SK-N-SH (cell line): ENCODE measurements around the gene EIF4G1. TPM values are rescaled to one million over a fixed set of nuclear protein-coding genes. Genes with fewer than 3 reads are reported as not detected.
A peak's percentile ranks its signal among the peaks of the same experiment; 100 is the strongest.

ENCODE experiments used
- CTCF ChIA-PET: fragments of 300-600, 350-600 bp; formaldehyde crosslinking; extraction: SDS; loops from one replicate; lab custom pipeline; 2021; lab: Yijun Ruan, JAX
- POLR2A ChIA-PET: fragments of 350-600 bp; sonication (Branson Sonifier 250); formaldehyde crosslinking; extraction: SDS; loops from one replicate; lab custom pipeline; 2020; ENCODE audit warnings: antibody characterized with exemption, inconsistent platforms; lab: Yijun Ruan, JAX
- DNase-seq: peaks from one replicate; pipeline ENCODE4 v3.0.0; 2012
- H2AFZ ChIP-seq: fragments of 200-600 bp; sonication (generic); 2 replicates; pipeline ENCODE4 v1.8.1; 2016; ENCODE audit warnings: antibody characterized with exemption, mild to moderate bottlenecking, low read depth
- H3F3A ChIP-seq: fragments of 200-600 bp; sonication (generic); replicated peaks from 2 replicates; pipeline ENCODE3; 2016; ENCODE audit warnings: antibody characterized with exemption, mild to moderate bottlenecking; ENCODE audit not compliant: insufficient read depth
- H3K27ac ChIP-seq, 2 experiments: fragments of 200-500 bp in 1 of 2; fragments of 200-600 bp in 1 of 2; sonication (Bioruptor generic) in 1 of 2; sonication (generic), shearing (Covaris generic) in 1 of 2; 2 replicates each; pipeline versions ENCODE4 v1.5.1 to v1.6.1; 2014 to 2016; ENCODE audit warnings: low read depth in 2 of 2, inconsistent platforms in 1 of 2, low read length in 1 of 2, mild to moderate bottlenecking in 1 of 2, mixed read lengths in 1 of 2
- H3K27me3 ChIP-seq: fragments of 200-600 bp; sonication (generic), shearing (Covaris generic); 2 replicates; pipeline ENCODE4 v1.6.1; 2016; ENCODE audit warnings: mixed run types; ENCODE audit not compliant: insufficient read depth
- H3K36me3 ChIP-seq, 2 experiments: fragments of 200-500 bp in 1 of 2; fragments of 200-600 bp in 1 of 2; sonication (Bioruptor generic) in 1 of 2; sonication (generic) in 1 of 2; replicated peaks in 1 of 2; 2 replicates each; pipeline versions ENCODE3 to v1.5.1; 2014 to 2016; ENCODE audit warnings: low read length in 1 of 2, mild to moderate bottlenecking in 1 of 2; ENCODE audit not compliant: insufficient read depth in 2 of 2, control insufficient read depth in 1 of 2
- H3K4me1 ChIP-seq, 2 experiments: fragments of 200-500 bp in 1 of 2; fragments of 200-600 bp in 1 of 2; sonication (Bioruptor generic) in 1 of 2; sonication (generic), shearing (Covaris generic) in 1 of 2; 2 replicates each; pipeline versions ENCODE4 v1.5.1 to v1.6.1; 2014 to 2016; ENCODE audit warnings: low read depth in 1 of 2, low read length in 1 of 2, mixed run types in 1 of 2; ENCODE audit not compliant: insufficient read depth in 2 of 2, control insufficient read depth in 1 of 2
- H3K4me2 ChIP-seq: fragments of 200-600 bp; sonication (generic), shearing (Covaris generic); 2 replicates; pipeline ENCODE4 v1.6.1; 2017; ENCODE audit warnings: mixed run types
- H3K4me3 ChIP-seq, 2 experiments: fragments of 200-500 bp in 1 of 2; fragments of 200-600 bp in 1 of 2; sonication (Bioruptor generic) in 1 of 2; sonication (generic), shearing (Covaris generic) in 1 of 2; 2 replicates each; pipeline versions ENCODE4 v1.5.1 to v1.8.1; 2014 to 2016; ENCODE audit warnings: low read depth in 2 of 2, inconsistent platforms in 1 of 2, low read length in 1 of 2, mild to moderate bottlenecking in 1 of 2, mixed read lengths in 1 of 2, moderate library complexity in 1 of 2
- H3K79me2 ChIP-seq: fragments of 200-600 bp; sonication (generic); 2 replicates; pipeline ENCODE4 v1.8.1; 2017; ENCODE audit warnings: mild to moderate bottlenecking; ENCODE audit not compliant: insufficient read depth
- H3K9ac ChIP-seq: fragments of 200-600 bp; sonication (generic); 2 replicates; pipeline ENCODE4 v1.6.1; 2017; ENCODE audit warnings: mixed run types
- H3K9me2 ChIP-seq: fragments of 200-600 bp; sonication (generic); 2 replicates; pipeline ENCODE4 v1.6.1; 2017; ENCODE audit warnings: mixed run types
- H3K9me3 ChIP-seq: fragments of 200-600 bp; sonication (generic); 2 replicates; pipeline ENCODE4 v1.6.1; 2017; ENCODE audit warnings: mixed run types, mild to moderate bottlenecking, moderate library complexity
- H4K20me1 ChIP-seq: fragments of 200-600 bp; sonication (generic); 2 replicates; pipeline ENCODE4 v1.6.1; 2017; ENCODE audit warnings: mild to moderate bottlenecking, mixed run types; ENCODE audit not compliant: insufficient read depth
- ELF1 ChIP-seq: IDR thresholded peaks from 2 replicates; pipeline ENCODE4 v1.4.0; 2012
- EZH2phosphoT487 ChIP-seq: fragments of 200-600 bp; sonication (generic); IDR thresholded peaks from 2 replicates; pipeline ENCODE4 v1.6.1; 2017; ENCODE audit warnings: low read depth, mixed run types, mild to moderate bottlenecking, antibody characterized with exemption, moderate library complexity, borderline replicate concordance
- FOSL2 ChIP-seq: IDR thresholded peaks from 2 replicates; pipeline ENCODE4 v1.4.0; 2012; ENCODE audit warnings: low read depth, mild to moderate bottlenecking, moderate library complexity, borderline replicate concordance
- NFIC ChIP-seq: IDR thresholded peaks from 2 replicates; pipeline ENCODE4 v1.4.0; 2012; ENCODE audit warnings: borderline replicate concordance
- NRF1 ChIP-seq: IDR thresholded peaks from 2 replicates; pipeline ENCODE4 v1.6.1; 2012; ENCODE audit warnings: low read depth, mild to moderate bottlenecking, low read length
- POLR2AphosphoS5 ChIP-seq: IDR thresholded peaks from 2 replicates; pipeline ENCODE4 v1.6.1; 2012; ENCODE audit warnings: low read depth, low read length
- TCF12 ChIP-seq: IDR thresholded peaks from 2 replicates; pipeline ENCODE4 v1.4.0; 2012
- TEAD4 ChIP-seq: IDR thresholded peaks from 2 replicates; pipeline ENCODE4 v1.4.0; 2012; ENCODE audit warnings: mild to moderate bottlenecking, borderline replicate concordance; ENCODE audit not compliant: insufficient read depth
- WGBS: methylation state at CpG from one replicate; pipeline ENCODE4 v1.1.6; 2017; ENCODE audit warnings: low lambda C conversion rate; 5-methylcytosine and 5-hydroxymethylcytosine counted together
- polyA plus RNA-seq, 3 experiments: library from polyadenylated mRNA; depleted of rRNA; stranded (reverse); fragments of >200 nt; gene quantifications; 2 replicates each; pipeline ENCODE4 v1.2.3, GENCODE V29; 2012
- TF ChIP-seq, protein P1 (sequence below): IDR thresholded peaks from 2 replicates; pipeline ENCODE4 v1.4.0; 2012; ENCODE audit warnings: low read depth, borderline replicate concordance
- TF ChIP-seq, protein P2 (sequence below): IDR thresholded peaks from 2 replicates; pipeline ENCODE4; 2012
- TF ChIP-seq, protein P3 (sequence below): fragments of 150-350 bp; IDR thresholded peaks from 2 replicates; pipeline ENCODE4 v1.6.1; 2017; ENCODE audit warnings: antibody characterized with exemption, low read length, low read depth, borderline replicate concordance
- TF ChIP-seq, protein P4 (sequence below): IDR thresholded peaks from 2 replicates; pipeline ENCODE4 v1.4.0; 2012; ENCODE audit warnings: low read depth, borderline replicate concordance

The EIF4G1 gene
- polyA plus RNA-seq, 1 of the 3 experiments (the other 2 are of a cell fraction) = 262 TPM

DNA sequence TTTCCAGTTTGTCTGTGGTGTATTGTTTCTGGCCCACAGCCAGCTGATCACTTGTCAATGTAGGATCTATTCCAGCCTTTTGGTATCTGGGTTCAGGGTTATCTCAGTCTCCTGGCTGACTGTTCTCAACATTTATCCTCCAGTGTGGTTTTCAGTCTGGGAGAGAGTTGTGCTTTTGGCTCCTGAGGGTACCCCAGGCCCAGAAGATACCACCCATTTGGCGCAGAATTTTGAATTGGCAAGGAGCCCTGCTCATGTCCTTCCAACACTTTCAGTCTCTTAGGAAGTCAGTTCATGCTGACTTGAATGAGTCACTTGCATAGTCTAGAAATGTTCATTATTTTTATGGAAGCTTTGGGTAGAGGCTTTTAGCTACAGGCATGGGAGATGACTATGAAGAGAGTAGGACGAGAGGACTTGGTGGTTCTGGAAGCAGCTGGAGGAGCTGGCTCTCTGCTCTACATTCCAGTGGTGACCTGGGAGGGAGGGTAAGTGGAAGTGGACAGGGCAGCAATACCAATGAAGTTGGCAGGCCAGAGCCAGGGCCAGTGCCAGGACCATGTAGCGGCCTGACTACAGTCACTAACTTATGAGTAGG, 54.3 kb downstream of the EIF4G1 start:
- no peak overlapping the region for H3K9ac ChIP-seq

More for the DNA sequence above, 54.3 kb downstream of the EIF4G1 start:
- CTCF ChIA-PET = interaction anchor here (0.7 to 11.1 kb wide), 9 partner anchors 61 to 455 kb away, joined by 3 to 165 read pairs (median 3); no protein-coding TSS in a partner anchor
- H3K79me2 ChIP-seq = peaks cover 24% of the 10 kb centered on the region
- H3K4me1 ChIP-seq = peaks cover 8 to 32% of the 10 kb centered on the region in 2 experiments; a peak in 3 of 4 replicates
- no peak overlapping the region for H2AFZ ChIP-seq
- POLR2A ChIA-PET = interaction anchor here (0.8 to 2.0 kb wide), 2 partner anchors 31 to 151 kb away, joined by 3 to 4 read pairs; partner anchors contain the start of gene FAM131A
- no peaks in the 10 kb centered on the region for H3K9me2 ChIP-seq
- DNase-seq = no peak
- TF ChIP-seq, protein P1, sequence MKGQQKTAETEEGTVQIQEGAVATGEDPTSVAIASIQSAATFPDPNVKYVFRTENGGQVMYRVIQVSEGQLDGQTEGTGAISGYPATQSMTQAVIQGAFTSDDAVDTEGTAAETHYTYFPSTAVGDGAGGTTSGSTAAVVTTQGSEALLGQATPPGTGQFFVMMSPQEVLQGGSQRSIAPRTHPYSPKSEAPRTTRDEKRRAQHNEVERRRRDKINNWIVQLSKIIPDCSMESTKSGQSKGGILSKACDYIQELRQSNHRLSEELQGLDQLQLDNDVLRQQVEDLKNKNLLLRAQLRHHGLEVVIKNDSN = no peak
- TF ChIP-seq, protein P2, sequence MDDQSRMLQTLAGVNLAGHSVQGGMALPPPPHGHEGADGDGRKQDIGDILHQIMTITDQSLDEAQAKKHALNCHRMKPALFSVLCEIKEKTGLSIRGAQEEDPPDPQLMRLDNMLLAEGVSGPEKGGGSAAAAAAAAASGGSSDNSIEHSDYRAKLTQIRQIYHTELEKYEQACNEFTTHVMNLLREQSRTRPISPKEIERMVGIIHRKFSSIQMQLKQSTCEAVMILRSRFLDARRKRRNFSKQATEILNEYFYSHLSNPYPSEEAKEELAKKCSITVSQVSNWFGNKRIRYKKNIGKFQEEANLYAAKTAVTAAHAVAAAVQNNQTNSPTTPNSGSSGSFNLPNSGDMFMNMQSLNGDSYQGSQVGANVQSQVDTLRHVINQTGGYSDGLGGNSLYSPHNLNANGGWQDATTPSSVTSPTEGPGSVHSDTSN = 0 out of 2 replicates have a peak, but pooled peaks have one; percentile 13
- TF ChIP-seq NRF1 = no peak
- no peak for TF ChIP-seq EZH2phosphoT487
- TF ChIP-seq TEAD4 = no peak
- peak; percentile 40; the same call in 1 of the 2 replicates for TF ChIP-seq FOSL2
- 0 out of 2 replicates have a peak, but pooled peaks have one; percentile 5 for TF ChIP-seq TCF12
- no peak for TF ChIP-seq ELF1
- TF ChIP-seq NFIC = peak; percentile 63; the same call in 1 of the 2 replicates
- TF ChIP-seq, protein P3, sequence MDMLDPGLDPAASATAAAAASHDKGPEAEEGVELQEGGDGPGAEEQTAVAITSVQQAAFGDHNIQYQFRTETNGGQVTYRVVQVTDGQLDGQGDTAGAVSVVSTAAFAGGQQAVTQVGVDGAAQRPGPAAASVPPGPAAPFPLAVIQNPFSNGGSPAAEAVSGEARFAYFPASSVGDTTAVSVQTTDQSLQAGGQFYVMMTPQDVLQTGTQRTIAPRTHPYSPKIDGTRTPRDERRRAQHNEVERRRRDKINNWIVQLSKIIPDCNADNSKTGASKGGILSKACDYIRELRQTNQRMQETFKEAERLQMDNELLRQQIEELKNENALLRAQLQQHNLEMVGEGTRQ = no peak
- TF ChIP-seq, protein P4, sequence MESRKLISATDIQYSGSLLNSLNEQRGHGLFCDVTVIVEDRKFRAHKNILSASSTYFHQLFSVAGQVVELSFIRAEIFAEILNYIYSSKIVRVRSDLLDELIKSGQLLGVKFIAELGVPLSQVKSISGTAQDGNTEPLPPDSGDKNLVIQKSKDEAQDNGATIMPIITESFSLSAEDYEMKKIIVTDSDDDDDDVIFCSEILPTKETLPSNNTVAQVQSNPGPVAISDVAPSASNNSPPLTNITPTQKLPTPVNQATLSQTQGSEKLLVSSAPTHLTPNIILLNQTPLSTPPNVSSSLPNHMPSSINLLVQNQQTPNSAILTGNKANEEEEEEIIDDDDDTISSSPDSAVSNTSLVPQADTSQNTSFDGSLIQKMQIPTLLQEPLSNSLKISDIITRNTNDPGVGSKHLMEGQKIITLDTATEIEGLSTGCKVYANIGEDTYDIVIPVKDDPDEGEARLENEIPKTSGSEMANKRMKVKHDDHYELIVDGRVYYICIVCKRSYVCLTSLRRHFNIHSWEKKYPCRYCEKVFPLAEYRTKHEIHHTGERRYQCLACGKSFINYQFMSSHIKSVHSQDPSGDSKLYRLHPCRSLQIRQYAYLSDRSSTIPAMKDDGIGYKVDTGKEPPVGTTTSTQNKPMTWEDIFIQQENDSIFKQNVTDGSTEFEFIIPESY = 0 out of 2 replicates have a peak, but pooled peaks have one; percentile 34
- TF ChIP-seq POLR2AphosphoS5 = peak; percentile 27; the same call in 1 of the 2 replicates
- TF ChIP-seq, all 33 proteins: peak for 6
- H3F3A ChIP-seq = peaks cover 45% of the 10 kb centered on the region
- H3K4me3 ChIP-seq = no peak overlapping the region
- no peaks in the 10 kb centered on the region for H3K9me3 ChIP-seq
- peak overlapping the region; percentile 54; the same call in 1 of the 2 replicates for H3K4me2 ChIP-seq
- H4K20me1 ChIP-seq = peaks cover 43% of the 10 kb centered on the region
- H3K27ac ChIP-seq = peak overlapping the region in 1 of 2 experiments; percentile 48; a peak in 2 of 4 replicates
- WGBS = 60% methylated on average over 3 of the region's 3 CpGs
- H3K27me3 ChIP-seq = no peaks in the 10 kb centered on the region
- peaks cover 29 to 31% of the 10 kb centered on the region in 2 experiments for H3K36me3 ChIP-seq
